AG04449 (cell line): Measurements from ENCODE around the gene GPRIN1.

ENCODE experiments used
- CTCF ChIA-PET: fragments of 350-600 bp; formaldehyde crosslinking; extraction: SDS; loops from one replicate; lab custom pipeline; 2021; ENCODE audit warnings: antibody characterized with exemption; lab: Yijun Ruan, JAX
- POLR2A ChIA-PET: fragments of 400-600, 350-600 bp; formaldehyde crosslinking; extraction: SDS; loops from one replicate; lab custom pipeline; 2020; ENCODE audit warnings: antibody characterized with exemption, inconsistent platforms; lab: Yijun Ruan, JAX
- DNase-seq: peaks from one replicate; pipeline ENCODE4 v3.0.0-alpha.2; 2010; ENCODE audit warnings: low read depth, low spot score
- H3K4me3 ChIP-seq: 2 replicates; pipeline ENCODE4 v1.5.1; 2011; ENCODE audit warnings: low read depth, mild to moderate bottlenecking, control low read depth, low read length
- TF ChIP-seq, protein P1 (sequence below): IDR thresholded peaks from one replicate; pipeline ENCODE4 v1.5.1; 2011; ENCODE audit warnings: mild to moderate bottlenecking, moderate library complexity, low read length, control low read depth, inconsistent platforms; ENCODE audit not compliant: insufficient read depth; ENCODE audit errors: missing control alignments

The GPRIN1 gene

DNA sequence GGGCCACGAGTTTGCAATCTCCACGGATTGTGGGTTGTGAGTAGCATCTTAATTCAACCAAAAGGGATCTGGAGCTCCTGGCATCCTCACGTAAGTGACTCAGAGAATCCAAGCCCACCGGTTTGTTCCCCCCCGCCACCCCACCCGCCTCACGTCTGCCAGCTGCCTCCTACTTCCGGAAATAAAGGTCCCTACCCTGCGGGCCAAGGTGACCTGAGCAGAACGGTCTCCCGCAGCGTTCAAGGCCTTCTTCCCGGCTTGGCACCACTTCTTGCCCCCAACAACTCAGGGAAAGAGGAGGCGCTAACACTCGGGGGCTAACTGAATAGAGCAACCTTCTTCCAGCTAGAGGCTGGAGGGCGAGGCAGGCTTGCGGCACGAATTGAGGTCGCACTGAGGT is 8.8 kb upstream of the GPRIN1 start:
- CTCF ChIA-PET = interaction anchor here (1.0 kb wide), 1 partner anchor 45 kb away, joined by 6 read pairs; no protein-coding TSS in a partner anchor
- TF ChIP-seq, protein P1, sequence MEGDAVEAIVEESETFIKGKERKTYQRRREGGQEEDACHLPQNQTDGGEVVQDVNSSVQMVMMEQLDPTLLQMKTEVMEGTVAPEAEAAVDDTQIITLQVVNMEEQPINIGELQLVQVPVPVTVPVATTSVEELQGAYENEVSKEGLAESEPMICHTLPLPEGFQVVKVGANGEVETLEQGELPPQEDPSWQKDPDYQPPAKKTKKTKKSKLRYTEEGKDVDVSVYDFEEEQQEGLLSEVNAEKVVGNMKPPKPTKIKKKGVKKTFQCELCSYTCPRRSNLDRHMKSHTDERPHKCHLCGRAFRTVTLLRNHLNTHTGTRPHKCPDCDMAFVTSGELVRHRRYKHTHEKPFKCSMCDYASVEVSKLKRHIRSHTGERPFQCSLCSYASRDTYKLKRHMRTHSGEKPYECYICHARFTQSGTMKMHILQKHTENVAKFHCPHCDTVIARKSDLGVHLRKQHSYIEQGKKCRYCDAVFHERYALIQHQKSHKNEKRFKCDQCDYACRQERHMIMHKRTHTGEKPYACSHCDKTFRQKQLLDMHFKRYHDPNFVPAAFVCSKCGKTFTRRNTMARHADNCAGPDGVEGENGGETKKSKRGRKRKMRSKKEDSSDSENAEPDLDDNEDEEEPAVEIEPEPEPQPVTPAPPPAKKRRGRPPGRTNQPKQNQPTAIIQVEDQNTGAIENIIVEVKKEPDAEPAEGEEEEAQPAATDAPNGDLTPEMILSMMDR = no peak
- DNase-seq = no peak
- POLR2A ChIA-PET = no interaction called here
- H3K4me3 ChIP-seq = peak overlapping the region; percentile 42

DNA sequence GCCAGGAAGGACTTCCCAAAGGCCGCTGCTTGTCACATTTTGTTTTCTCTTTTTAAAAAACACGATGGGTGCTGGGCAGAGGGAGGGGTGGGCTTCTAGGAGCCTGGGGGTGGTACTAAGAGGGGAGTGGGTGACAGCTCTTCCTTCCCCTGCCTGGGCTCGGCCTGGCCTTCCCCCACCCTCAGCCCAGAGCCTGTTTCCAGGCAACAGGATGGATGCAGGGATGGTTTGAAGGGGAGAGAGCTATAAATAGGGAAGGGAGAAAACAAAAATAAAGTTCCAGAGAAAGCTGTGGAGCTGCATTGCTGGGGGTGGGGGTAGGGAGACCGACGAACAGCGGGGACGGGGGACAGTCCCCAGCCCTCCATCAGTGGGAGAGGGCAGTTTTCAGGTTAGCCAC is 6.6 kb upstream of the GPRIN1 start:
- TF ChIP-seq, protein P1 = no peak
- ChIA-PET CTCF (interaction anchor here (1.1 to 1.9 kb wide), 2 partner anchors 38 to 43 kb away, joined by 3 to 9 read pairs; no protein-coding TSS in a partner anchor), POLR2A (no interaction called here)
- no peak overlapping the region for H3K4me3 ChIP-seq
- no peak for DNase-seq

DNA sequence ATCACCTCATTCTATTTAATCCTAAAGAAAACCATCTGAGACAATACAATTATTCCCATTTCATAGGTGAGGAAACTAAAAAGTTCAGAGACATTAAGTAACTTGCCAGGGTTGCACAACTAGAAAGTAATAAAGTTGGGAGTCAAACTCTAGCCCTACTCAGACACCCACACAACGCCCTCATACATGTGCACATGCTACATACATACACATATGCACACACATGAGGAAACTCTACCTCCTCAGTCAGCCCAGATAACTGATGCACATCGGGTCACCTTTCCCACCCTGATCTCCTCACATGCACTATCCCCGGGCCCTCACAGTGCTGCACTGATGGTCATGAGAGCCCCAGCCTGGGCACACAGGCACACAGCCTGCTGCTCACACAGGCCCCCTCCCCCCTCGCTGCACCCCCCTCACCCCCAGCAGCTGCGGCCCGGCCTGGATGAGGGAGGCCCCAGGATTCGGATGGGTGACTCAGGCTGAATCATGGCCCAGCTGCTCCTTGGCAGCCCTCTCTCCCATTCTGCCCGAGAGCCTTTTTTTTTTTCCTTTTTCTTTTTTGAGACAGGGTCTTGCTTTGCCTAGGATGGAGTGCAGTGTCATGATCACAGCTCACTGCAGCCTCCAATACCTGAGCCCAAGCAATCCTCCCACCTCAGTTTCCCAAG is 5.0 kb upstream of the GPRIN1 start:
- TF ChIP-seq, protein P1 = no peak
- ChIA-PET CTCF (interaction anchor here (0.8 kb wide), 1 partner anchor 15 kb away, joined by 4 read pairs; no protein-coding TSS in a partner anchor), POLR2A (interaction anchor here (0.6 kb wide), 1 partner anchor 19 kb away, joined by 4 read pairs; no protein-coding TSS in a partner anchor)
- no peak overlapping the region for H3K4me3 ChIP-seq
- DNase-seq = no peak

DNA sequence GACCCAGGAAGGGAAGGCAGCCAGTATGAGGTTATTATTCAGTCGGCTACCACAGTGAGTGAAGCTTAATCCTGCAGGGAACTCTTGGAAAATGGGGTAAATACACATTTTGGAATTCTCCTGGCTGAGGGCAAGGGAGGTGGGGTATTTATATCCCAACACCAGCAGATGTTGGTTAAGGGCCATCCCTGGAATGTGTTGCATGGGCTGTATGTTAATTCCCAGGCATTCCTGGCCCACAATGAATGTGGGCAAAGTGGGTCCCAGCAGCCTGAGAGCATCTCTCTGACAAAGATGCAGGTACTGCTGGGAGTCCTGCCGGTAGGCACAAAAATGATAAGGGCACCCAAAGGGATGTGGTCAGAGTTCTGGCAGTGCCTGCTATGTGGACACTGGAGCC is 2.9 kb upstream of the GPRIN1 start:
- DNase-seq = no peak
- no peak overlapping the region for H3K4me3 ChIP-seq
- CTCF ChIA-PET = interaction anchor here (1.2 to 1.6 kb wide), 2 partner anchors 39 to 48 kb away, joined by 5 to 6 read pairs; no protein-coding TSS in a partner anchor
- TF ChIP-seq, protein P1 = no peak
- POLR2A ChIA-PET = no interaction called here

DNA sequence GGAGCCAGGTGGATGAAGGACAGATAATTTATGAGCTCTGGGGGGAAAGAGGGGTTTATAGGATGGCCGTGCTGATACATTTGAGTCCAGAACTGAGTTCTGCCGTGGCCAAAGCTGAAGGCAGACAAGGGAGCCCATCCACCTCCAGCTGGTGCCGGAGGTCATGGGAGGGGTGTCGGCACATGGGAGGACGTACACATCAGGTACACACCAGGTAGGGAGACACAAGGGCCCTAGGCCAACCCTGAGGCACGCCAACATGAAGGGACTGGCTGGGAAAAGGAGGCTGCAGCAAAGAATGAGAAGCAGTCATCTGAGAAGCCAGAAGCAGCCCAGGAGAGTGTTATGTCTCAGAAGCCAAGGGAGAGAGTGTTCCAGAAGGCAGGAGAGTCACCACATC is 2.1 kb upstream of the GPRIN1 start:
- TF ChIP-seq, protein P1 = no peak
- CTCF ChIA-PET = interaction anchor here (1.0 to 1.6 kb wide), 3 partner anchors 18 to 49 kb away, joined by 3 to 5 read pairs (median 3); partner anchors contain the start of genes EIF4E1B and SNCB
- POLR2A ChIA-PET = no interaction called here
- no peak overlapping the region for H3K4me3 ChIP-seq
- DNase-seq = no peak

DNA sequence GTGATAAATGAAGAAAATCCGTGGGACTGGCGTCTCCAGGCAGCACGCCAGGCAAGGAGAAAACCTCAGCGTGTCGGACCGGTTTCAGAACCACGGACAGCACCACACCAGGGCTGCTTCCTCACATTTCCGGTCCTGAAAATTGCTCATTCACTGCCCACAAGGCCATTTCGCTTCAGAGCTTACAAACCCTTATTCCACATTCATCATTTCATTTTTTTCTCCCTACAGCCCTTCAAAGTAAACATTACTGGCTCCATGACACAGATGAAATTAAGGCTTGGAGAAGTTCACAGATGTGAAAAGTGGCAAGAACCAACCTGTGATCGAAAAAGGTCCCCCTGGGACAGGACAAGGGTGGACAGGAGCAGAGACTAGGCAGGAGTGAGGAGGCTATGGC is 1.5 kb upstream of the GPRIN1 start:
- ChIA-PET CTCF (interaction anchor here (0.7 to 1.6 kb wide), 4 partner anchors 19 to 49 kb away, joined by 3 to 5 read pairs (median 3); partner anchors contain the start of genes EIF4E1B and SNCB), POLR2A (no interaction called here)
- H3K4me3 ChIP-seq = no peak overlapping the region
- DNase-seq = peak; percentile 44
- TF ChIP-seq, protein P1 = no peak
